22Rv1 (cell line): ENCODE results near the gene HEATR1.

ENCODE experiments used
- ZFX ChIP-seq: fragments of 450-650 bp; IDR thresholded peaks from 2 replicates; pipeline ENCODE4 v1.6.1; 2017; ENCODE audit warnings: antibody characterized with exemption, borderline replicate concordance
- TF ChIP-seq, protein P1 (sequence below): fragments of 450-650 bp; IDR thresholded peaks from 2 replicates; pipeline ENCODE4 v1.5.1; 2017; ENCODE audit warnings: mild to moderate bottlenecking

DNA sequence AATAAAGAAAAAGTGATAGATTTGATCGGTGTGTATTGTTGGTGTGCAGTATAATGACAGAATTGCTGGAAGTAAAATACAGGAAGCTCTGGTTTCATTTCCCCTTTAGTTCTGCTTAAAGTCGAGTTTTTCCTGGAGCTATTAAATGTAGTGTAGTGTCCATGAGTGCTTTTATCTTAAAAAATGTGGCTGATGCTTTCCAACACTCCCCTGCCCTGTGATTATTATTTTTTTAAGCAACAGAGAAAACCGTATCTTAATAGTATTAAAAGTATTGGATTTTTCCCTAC, 79.5 kb downstream of the HEATR1 start:
- TF ChIP-seq, protein P1, sequence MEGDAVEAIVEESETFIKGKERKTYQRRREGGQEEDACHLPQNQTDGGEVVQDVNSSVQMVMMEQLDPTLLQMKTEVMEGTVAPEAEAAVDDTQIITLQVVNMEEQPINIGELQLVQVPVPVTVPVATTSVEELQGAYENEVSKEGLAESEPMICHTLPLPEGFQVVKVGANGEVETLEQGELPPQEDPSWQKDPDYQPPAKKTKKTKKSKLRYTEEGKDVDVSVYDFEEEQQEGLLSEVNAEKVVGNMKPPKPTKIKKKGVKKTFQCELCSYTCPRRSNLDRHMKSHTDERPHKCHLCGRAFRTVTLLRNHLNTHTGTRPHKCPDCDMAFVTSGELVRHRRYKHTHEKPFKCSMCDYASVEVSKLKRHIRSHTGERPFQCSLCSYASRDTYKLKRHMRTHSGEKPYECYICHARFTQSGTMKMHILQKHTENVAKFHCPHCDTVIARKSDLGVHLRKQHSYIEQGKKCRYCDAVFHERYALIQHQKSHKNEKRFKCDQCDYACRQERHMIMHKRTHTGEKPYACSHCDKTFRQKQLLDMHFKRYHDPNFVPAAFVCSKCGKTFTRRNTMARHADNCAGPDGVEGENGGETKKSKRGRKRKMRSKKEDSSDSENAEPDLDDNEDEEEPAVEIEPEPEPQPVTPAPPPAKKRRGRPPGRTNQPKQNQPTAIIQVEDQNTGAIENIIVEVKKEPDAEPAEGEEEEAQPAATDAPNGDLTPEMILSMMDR: no peak
- no peak for TF ChIP-seq ZFX
